ENCODE results near the gene YY1. TPM values are rescaled to one million over a fixed set of nuclear protein-coding genes. Genes with fewer than 3 reads are reported as not detected.

Gene YY1
- total and polyA plus RNA-seq, 9 of the 15 experiments (the other 6 are each of a cell fraction or from before 2014, with no cell fraction given): 20.8 to 74.2 (median 46.7) TPM

DNA sequence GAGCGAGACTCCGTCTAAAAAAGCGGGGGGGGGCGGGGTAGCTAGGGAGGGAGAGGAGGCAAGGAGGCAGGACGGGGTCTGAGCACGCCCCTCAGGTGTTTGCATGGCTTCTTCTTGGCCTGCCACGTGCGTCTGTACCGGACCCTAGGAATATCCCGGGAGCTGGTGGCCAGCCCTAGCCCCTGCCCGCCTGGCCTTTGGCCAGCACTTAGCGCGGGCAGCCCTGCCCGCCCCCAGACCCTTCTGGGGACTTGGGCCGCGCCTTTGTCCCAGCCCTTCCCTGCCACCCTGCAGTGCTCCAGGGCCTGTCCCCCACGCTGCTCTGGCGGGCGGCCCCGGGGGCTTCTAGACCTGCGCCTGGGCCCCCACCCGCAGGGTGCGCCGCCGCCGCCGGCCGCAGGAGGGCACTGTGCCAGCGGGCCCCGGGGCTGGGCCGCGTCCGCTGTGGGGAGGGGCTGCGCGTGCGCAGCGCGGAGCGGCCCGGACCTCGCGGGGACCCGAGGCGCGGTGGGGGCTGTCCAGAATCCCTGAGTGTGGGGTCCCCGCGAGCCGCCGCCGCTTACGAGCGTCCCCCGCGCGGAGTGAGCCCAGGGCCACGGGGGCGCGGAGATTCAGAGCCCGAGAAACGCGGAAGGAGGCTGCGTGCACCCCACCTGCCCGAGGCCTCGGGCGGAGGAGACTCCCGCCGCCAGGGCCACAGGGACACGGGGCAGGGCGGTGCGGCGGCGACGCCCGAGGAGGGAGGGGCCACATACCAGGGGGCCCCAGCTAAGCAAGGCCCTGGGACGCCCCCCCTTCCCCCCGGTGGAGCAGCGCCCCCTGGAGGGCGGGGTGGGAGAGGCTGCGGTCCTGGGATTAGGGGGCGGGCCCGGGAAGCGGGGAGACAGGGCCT is 46.3 kb downstream of the YY1 start (continued):
- TF ChIP-seq PTTG1 (tag; IDR thresholded peaks at IDR 0.05; ENCODE audit: low read depth) (no peak), ZNF217 (CRISPR knock-in tag; IDR thresholded peaks at IDR 0.05) (no peak), TAL1 (IDR thresholded peaks at IDR 0.05) (no peak), CC2D1A (IDR thresholded peaks at IDR 0.05) (no peak), ZNF324 (CRISPR knock-in tag; IDR thresholded peaks at IDR 0.05) (no peak), BHLHE40 (IDR thresholded peaks at IDR 0.05; ENCODE audit: low read length) (0 out of 2 replicates have a peak, but pooled peaks have one; percentile 4), FIP1L1 (IDR thresholded peaks at IDR 0.05; ENCODE audit: low read depth, low read length, poor library complexity, severe bottlenecking) (peak; percentile 63), NCOA1 (IDR thresholded peaks at IDR 0.05; ENCODE audit: low read depth) (no peak), ZNF174 (CRISPR knock-in tag; IDR thresholded peaks at IDR 0.05) (no peak), ZNF830 (CRISPR knock-in tag; IDR thresholded peaks at IDR 0.05) (no peak), NR3C1 (CRISPR knock-in tag; IDR thresholded peaks at IDR 0.05) (no peak), ZNF717 (CRISPR knock-in tag; IDR thresholded peaks at IDR 0.05) (no peak), RBM17 (IDR thresholded peaks at IDR 0.05; ENCODE audit: borderline replicate concordance, low read depth, low read length) (no peak), ZNF586 (CRISPR knock-in tag; conservative IDR thresholded peaks at IDR 0.05) (no peak), MEIS2 (IDR thresholded peaks at IDR 0.05; ENCODE audit: partially characterized antibody) (peak; percentile 62), TRIM24 (IDR thresholded peaks at IDR 0.05) (no peak), XRCC4 (IDR thresholded peaks at IDR 0.05; ENCODE audit: extremely low read depth, insufficient read depth, insufficient read length) (no peak), ZNF212 (CRISPR knock-in tag; IDR thresholded peaks at IDR 0.05) (no peak), POLR2A (conservative IDR thresholded peaks at IDR 0.05) (peak; percentile 74; the same call in 1 of the 2 replicates), ETV1 (tag; conservative IDR thresholded peaks at IDR 0.05; ENCODE audit: low read depth) (no peak), NFXL1 (CRISPR knock-in tag; IDR thresholded peaks at IDR 0.05) (no peak), RAD21 (CRISPR knock-in tag; conservative IDR thresholded peaks at IDR 0.05 in 1 of 2, IDR thresholded peaks at IDR 0.05 in 1 of 2) (peak; percentile 20 to 34; a peak in 3 of 4 replicates), CREB1 (IDR thresholded peaks at IDR 0.05) (no peak), CREB1 (CRISPR knock-in tag; IDR thresholded peaks at IDR 0.05) (no peak), PHF21A (IDR thresholded peaks at IDR 0.05; ENCODE audit: borderline replicate concordance, low read depth) (0 out of 2 replicates have a peak, but pooled peaks have one; percentile 44)
- TF ChIP-seq, protein P1, sequence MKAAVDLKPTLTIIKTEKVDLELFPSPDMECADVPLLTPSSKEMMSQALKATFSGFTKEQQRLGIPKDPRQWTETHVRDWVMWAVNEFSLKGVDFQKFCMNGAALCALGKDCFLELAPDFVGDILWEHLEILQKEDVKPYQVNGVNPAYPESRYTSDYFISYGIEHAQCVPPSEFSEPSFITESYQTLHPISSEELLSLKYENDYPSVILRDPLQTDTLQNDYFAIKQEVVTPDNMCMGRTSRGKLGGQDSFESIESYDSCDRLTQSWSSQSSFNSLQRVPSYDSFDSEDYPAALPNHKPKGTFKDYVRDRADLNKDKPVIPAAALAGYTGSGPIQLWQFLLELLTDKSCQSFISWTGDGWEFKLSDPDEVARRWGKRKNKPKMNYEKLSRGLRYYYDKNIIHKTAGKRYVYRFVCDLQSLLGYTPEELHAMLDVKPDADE (conservative IDR thresholded peaks at IDR 0.05; ENCODE audit: control insufficient read depth, low read depth, low read length): no peak; the same call in 1 of the 2 replicates
- TF ChIP-seq, protein P2, sequence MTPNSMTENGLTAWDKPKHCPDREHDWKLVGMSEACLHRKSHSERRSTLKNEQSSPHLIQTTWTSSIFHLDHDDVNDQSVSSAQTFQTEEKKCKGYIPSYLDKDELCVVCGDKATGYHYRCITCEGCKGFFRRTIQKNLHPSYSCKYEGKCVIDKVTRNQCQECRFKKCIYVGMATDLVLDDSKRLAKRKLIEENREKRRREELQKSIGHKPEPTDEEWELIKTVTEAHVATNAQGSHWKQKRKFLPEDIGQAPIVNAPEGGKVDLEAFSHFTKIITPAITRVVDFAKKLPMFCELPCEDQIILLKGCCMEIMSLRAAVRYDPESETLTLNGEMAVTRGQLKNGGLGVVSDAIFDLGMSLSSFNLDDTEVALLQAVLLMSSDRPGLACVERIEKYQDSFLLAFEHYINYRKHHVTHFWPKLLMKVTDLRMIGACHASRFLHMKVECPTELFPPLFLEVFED (CRISPR knock-in tag; conservative IDR thresholded peaks at IDR 0.05): no peak
